ENCODE results near the gene TGFBR3. TPM values are rescaled to one million over a fixed set of nuclear protein-coding genes. Genes with fewer than 3 reads are reported as not detected.
"Not testable (repeated sequence)": the region's sequence is repeated elsewhere in the genome, so short reads cannot be mapped to it uniquely, and the experiment has no call there.

TGFBR3 gene
- total RNA-seq, 1 donor from 2014 or later = 11.0 TPM

DNA sequence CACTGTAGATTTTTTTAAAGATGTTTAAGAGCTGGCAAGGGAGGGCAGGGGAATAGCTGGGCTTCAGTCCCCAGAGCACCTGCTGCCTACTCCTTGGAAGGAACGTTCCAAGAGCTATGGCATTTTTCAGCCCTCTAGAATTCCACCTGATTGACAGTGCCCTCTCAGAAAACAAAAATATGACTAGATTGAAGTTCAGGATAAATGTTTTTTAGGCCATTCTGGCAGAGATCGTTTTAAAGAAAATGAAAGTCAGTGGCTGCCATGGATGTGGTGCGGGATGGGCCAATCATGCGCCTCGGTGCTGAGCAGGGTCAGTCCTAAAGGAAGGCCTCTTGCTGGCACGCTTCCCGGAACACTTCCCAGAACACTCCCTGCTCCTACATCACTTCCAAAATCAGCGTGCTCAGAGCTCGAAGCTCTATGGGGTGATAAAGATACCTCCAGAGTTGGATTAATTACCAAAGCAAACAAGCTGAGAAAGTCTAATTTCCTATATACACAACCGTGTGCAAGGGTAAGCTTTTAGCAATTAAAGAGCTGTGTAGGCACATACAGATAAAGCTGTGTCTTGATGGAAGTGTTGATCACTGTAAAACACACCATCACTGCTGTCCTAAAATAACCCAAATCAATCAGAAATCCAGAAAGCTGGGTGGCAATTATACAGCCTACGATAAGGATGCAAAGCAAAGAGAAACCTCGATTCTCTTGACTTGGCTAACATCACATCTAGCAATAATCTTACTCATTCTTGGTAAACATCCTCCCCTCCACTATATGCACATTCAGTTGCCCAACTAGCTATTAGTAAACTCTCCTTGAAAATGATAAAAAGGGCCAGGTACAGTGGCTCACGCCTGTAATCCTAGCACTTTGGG, 34.6 kb downstream of the TGFBR3 start:
- peak; percentile 71 for DNase-seq (ENCODE audit: low read depth)

- no peak for DNase-seq (ENCODE audit: low read depth)
These were observed 35.2 kb downstream of the TGFBR3 start for GRCh38 chr1:91850708-91851107.

DNA sequence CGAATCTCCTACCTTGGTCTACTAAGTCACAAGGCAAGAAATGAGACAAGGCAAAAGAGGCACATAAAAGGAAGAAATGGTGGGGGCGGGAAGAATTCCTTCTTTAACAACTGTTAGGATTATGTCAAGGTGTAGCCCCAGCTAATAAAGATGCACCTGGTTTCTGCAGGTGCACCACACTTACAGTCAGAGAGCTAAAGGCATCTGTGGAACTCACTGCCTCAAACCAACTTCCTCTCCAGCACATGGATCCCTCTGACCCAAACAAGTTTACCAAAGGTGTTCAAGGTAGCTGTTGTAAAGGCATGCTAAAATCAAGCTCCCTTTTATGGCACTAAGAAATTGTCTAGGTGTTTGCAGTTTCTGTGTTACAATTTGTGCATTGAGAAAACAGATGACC, 38.1 kb downstream of the TGFBR3 start:
- no peak for DNase-seq (ENCODE audit: low read depth)

DNA sequence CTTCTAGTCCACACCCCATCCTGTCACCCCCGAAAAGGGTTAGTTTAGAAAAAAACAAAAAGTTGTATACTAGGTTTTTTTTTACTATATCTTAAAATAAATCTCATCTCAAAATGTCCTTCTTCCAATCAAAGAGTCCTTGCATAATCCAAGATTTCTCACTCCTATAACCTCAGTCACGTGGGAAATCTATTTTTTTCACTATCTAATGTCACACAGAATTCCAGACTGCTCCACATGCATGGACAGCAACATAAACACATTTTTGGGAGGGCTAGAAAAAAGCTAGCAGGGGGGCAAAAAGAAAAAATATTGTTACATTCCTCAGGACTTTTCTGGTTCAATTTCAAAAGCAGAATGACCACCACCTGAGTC, 39.3 kb downstream of the TGFBR3 start:
- DNase-seq (ENCODE audit: low read depth) = no peak

DNA sequence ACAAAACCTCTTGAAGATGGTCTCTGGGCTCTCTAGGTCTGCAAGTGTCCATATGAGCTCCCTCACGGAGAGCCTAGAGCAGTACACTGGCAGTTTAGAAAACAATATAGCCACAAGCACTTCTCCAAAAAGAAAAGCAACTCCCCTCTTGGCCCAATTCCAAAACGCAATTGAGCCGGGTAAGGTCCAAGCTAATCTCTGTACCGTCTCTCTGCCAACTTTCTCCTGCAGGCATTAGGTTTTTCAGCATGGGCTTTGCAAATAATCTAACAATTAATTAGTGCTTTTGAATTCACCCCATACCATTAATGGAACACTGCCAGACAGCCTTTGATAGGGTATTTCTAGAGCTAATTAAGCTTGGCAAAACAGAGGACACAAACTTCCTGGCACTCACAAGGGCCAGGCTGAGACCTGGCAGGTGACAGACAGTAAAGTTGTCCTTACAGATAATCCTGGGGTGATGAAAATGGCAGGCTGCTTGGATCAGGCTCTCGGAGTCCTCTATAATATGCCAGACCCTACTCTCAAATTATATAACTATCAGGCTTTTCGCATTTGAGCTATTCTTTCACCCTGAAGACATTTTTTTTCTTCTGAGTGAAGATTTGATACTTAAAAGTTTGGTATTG, 39.8 kb downstream of the TGFBR3 start:
- peak; percentile 43 for DNase-seq (ENCODE audit: low read depth)

GRCh38 chr1:91844862-91845528, 41.0 kb downstream of the TGFBR3 start:
- peak; percentile 92 for DNase-seq (ENCODE audit: low read depth)

- DNase-seq (ENCODE audit: low read depth) = no peak
These were observed 42.1 kb downstream of the TGFBR3 start for GRCh38 chr1:91843843-91844242.

DNA sequence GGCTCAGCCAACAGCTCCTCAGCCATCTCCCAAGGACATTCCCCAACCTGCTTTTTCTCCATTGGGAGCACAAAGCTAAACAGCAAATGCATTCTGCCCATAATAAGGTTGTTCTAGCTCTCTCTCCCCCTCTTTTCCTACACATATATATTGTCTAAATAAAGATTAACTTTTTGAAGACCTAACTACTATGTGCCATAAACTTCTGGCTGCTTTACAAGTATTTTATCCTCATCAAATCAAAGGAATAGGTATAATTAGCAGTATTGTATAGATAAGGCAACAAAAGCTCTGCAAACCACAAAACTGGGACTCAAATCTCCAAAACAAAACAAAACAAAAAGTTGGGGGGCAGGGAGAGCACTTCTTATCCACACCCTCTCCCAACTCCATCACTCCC, 43.4 kb downstream of the TGFBR3 start:
- no peak for DNase-seq (ENCODE audit: low read depth)

DNA sequence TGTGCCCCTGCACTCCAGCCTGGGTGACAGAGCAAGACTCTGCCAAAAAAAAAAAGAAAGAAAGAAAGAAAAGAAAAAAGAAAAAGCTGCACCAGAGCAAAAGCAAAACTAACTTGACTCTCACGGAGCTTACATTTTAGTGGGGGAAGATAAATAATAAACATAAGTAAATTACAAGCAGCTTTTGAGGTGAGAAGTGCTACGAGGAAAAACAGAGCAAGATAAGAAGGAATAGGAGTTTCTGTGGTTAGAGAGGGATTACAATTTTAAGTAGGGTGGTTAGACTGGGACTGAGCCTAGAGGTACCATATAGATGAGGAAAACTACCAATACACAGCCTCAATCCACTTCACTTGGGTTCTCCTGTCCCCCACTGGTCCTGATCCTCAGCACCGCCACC, 43.9 kb downstream of the TGFBR3 start:
- DNase-seq (ENCODE audit: low read depth) = no peak

DNA sequence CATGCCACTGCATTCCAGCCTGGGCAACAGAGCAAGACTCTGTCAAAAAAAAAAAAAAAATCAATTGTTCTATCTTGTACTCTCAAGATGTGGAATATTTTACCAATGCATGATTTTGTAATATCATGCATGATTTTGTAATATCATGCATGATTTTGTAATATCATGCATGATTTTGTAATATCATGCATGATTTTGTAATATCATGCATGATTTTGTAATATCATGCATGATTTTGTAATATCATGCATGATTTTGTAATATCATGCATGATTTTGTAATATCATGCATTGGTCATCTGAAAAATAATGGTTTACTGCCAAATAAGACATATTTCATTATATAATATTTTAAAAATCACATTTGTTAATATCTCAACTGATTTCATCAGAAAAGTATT, 45.7 kb downstream of the TGFBR3 start:
- not testable (repeated sequence) for DNase-seq (ENCODE audit: low read depth)

GRCh38 chr1:91836331-91837040, 49.5 kb downstream of the TGFBR3 start:
- no peak for DNase-seq (ENCODE audit: low read depth)

DNA sequence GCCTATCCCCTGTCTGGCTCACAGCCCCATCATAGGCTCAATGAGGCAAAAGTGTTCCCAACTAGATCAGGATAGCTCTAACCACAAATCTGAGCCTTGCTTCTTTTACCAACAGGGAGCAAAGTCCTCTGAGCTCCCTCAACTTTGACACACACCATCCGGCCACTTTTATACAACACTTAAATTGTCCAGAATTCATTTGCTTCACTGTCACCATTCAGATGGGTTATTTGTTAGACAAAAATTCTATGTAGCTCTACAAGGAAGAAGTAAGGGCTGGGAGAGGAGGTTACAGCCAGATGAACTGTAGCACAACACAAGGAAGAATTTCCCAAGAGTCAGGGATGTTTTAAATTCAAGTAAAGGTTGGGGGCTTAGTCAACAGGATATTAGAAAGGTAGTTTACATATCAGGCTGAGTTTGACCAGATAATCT, 50.8 kb downstream of the TGFBR3 start:
- DNase-seq (ENCODE audit: low read depth) = peak; percentile 56

DNA sequence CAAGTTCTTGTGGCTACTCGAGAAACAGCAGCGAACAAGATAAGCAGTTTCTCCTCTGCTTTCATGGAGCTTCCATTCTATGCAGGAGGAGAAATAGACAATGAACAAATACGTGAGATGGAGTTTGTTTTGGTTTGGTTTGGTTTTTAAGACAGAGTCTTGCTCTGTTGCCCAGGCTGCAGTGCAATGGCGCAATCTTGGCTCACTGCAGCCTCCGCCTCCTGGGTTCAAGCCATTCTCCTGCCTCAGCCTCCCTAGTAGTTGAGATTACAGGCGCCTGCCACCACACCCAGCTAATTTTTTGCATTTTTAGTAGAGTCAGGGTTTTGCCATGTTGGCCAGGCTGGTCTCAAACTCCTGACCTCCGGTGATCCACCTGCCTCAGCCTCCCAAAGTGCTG, 51.4 kb downstream of the TGFBR3 start:
- not testable (repeated sequence) for DNase-seq (ENCODE audit: low read depth)

DNA sequence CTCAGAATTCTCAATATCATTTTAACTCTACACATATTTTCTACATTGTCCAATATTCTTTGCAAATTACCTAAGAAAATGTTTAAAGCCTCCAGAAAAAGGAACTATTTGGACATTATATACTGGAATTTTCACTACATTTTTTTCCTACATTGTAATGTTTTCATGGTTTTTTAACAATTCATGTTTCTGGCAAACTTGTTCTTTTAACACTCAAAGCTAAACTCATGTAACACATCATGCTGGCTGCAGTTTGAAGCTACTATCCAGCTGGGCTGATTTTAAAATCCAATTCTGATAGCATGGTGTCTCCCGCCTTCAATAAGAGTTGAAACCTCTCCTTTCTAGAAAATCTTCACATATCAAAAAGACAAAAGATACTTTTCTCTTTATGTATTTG, 52.0 kb downstream of the TGFBR3 start:
- DNase-seq (ENCODE audit: low read depth) = no peak

GRCh38 chr1:91831132-91831930, 54.6 kb downstream of the TGFBR3 start:
- DNase-seq (ENCODE audit: low read depth) = peak; percentile 68

DNA sequence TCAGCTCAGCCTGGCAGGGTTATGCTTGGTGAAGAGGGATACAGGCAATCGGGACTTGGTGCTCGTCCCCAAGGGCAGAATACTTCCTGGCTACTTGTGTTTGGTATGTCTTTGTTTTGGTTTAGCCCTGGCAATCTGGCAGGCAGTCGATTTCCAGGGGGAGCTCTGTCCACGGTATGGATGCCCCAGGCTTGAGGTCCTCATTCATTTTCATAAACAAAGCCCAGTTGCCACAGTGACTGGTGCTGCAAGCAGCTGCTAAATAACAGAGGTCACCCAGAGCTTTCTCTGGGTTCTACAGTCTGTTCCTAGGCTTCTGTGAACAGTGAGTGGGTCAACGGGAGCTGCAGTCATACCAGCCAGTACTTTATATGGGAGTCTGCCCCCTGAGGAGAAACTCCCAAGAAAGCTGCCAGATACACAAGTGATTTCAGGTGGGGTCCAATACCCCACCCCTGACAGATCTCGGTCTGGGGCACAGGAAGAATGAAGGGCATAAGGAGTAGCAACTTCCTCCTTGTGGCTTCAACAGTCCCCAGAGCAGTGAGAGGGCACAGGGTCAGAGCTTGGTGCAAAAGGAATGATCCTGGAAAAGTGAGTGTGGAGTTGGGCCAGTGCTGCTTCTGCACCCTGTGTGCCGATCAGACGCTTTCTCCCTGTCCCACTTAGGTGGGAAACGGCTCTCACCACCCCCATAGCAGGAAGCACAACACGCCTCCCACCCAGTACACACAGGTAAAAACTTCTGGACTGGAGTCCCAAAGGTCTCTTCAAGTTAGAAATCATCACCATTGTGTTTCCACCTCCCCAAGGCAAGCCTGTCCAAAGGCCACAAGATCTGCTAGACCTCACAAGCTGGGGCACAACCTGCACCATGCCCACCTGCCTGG, 55.5 kb downstream of the TGFBR3 start:
- peak; percentile 95 for DNase-seq (ENCODE audit: low read depth)

DNA sequence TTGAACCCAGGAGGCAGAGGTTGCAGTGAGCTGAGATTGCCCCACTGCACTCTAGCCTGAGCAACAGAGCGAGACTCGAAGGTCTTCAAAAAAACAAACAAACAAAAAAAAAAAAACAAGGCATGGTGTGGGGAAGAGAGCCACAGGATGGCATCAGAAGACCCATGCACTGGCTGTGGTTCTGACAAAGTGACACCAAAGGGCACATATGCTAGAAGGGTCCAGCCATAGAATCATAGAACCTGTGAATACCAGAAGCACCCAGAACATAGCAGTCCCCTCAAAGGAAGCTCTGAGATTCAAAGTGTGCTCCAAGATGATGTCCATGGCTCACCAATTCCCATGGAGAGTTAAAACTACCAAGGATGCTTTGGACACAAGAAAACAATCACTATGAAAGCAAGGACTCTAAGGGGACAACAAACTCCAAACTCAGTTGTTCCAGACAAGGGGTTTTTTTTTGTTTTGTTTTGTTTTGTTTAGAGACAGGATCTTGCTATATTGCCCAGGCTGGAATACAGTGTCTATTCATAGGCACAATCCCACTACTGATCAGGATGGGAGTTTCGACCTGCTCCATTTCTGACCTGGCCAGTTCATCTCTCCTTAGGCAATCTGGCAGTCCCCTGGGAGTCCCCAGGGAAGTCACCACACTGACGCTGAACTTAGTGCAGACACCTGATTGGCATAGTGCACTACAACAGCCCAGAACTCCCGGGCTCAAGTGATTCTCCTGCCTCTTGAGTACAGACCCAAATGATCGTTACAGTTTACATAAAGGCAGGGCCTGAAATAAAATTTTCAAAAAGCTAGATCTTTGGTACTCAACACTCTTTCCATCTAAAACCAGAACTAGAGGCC, 56.4 kb downstream of the TGFBR3 start:
- DNase-seq (ENCODE audit: low read depth) = no peak

- DNase-seq (ENCODE audit: low read depth) = no peak
These were observed 57.2 kb downstream of the TGFBR3 start for GRCh38 chr1:91828583-91829281.

Data from renal cortical epithelial cell (primary cell).